Gastroesophageal sphincter (tissue), 4 donors: ENCODE measurements around the gene MACROD2. TPM values are rescaled to one million over a fixed set of nuclear protein-coding genes. Genes with fewer than 3 reads are reported as not detected.
"Not testable (repeated sequence)": the region's sequence is repeated elsewhere in the genome, so short reads cannot be mapped to it uniquely, and the experiment has no call there.

Experiments
- ATAC-seq: fragments of 150-250 bp; one replicate; pipeline ENCODE4 v1.9.1; 2016; ENCODE audit warnings: mild to moderate bottlenecking, moderate library complexity
- H3K27ac ChIP-seq, 4 donors: fragments of 200-600 bp; sonication (generic) in 3 of 4; 1 replicate in 3 of 4; 2 replicates in 1 of 4; pipeline ENCODE4 v1.5.1; 2016 to 2019
- H3K27me3 ChIP-seq: fragments of 200-600 bp; sonication (generic); one replicate; pipeline ENCODE4 v1.5.1; 2019
- H3K36me3 ChIP-seq, 2 donors: fragments of 200-600 bp; sonication (generic); one replicate each; pipeline ENCODE4 v1.5.1; 2019; ENCODE audit warnings: control low read depth in 1 of 2
- H3K4me1 ChIP-seq, 3 donors: fragments of 200-600 bp; sonication (generic); 1 replicate in 2 of 3; 2 replicates in 1 of 3; pipeline ENCODE4 v1.5.1; 2016 to 2019; ENCODE audit warnings: control low read depth in 2 of 3
- H3K4me3 ChIP-seq, 2 donors: fragments of 200-600 bp; sonication (generic); one replicate each; pipeline ENCODE4 v1.5.1; 2019; ENCODE audit warnings: mild to moderate bottlenecking in 1 of 2, moderate library complexity in 1 of 2
- H3K9me3 ChIP-seq, 3 donors: fragments of 200-600 bp; sonication (generic); one replicate each; pipeline ENCODE4 v1.5.1; 2017 to 2019; ENCODE audit warnings: control low read depth in 2 of 3
- EP300 ChIP-seq: sonication (generic); formaldehyde crosslinking; IDR thresholded peaks from one replicate; pipeline ENCODE4 v1.6.1; 2017; ENCODE audit warnings: antibody characterized with exemption, mild to moderate bottlenecking
- POLR2A ChIP-seq, 2 donors: fragments of 450-650 bp; IDR thresholded peaks; one replicate each; pipeline ENCODE4 v1.6.1; 2017; ENCODE audit warnings: antibody characterized with exemption in 2 of 2, mild to moderate bottlenecking in 2 of 2, moderate library complexity in 1 of 2
- POLR2AphosphoS5 ChIP-seq: sonication (generic); formaldehyde crosslinking; IDR thresholded peaks from one replicate; pipeline ENCODE4 v1.6.1; 2017; ENCODE audit warnings: antibody characterized with exemption
- WGBS, 2 donors: methylation state at CpG; one replicate each; pipeline ENCODE4 v1.1.5; 2018; ENCODE audit warnings: low coverage in 1 of 2; 5-methylcytosine and 5-hydroxymethylcytosine counted together
- total RNA-seq, 4 donors: library from RNA; depleted of rRNA; stranded (reverse); fragments of >200 nt; gene quantifications; one replicate each; pipeline ENCODE4 v1.1.0, GENCODE V29; 2016
- TF ChIP-seq, protein P1 (sequence below), 4 experiments: fragments of 200-600 bp in 2 of 4; fragments of 450-650 bp in 2 of 4; sonication (generic) in 1 of 4; IDR thresholded peaks; one replicate each; pipeline ENCODE4 v1.5.1; 2017 to 2019; ENCODE audit warnings: antibody characterized with exemption in 4 of 4, mild to moderate bottlenecking in 2 of 4, moderate library complexity in 2 of 4

MACROD2 gene
- total RNA-seq, 4 donors from 2014 or later = 4.0 to 12.1 (median 7.4) TPM

DNA sequence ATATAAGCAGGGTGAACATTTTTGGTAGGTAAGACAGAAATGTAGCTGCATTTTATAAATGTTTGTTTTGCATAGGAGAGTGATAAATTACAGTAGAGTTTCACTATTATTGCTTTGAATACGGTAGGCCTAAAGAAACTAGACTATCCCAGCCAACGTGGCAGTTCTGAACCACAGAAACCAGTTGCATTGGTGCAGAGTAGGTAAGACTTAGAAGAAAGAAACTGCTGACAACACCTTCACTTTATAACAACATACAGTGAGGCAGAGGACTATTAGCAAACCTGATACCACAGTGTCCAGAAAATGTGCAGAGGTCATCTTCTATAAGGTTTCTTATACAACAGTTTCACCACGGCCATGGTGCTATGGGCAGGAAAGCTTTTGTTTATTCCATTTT, 2011.8 kb downstream of the MACROD2 start:
- Histone ChIP-seq H3K27me3 (no peaks in the 10 kb centered on the region), H3K4me3 (no peak overlapping the region), H3K27ac (no peak overlapping the region), H3K9me3 (no peaks in the 10 kb centered on the region), H3K4me1 (no peaks in the 10 kb centered on the region), H3K36me3 (no peaks in the 10 kb centered on the region)
- TF ChIP-seq EP300 = no peak
- no peak for TF ChIP-seq POLR2AphosphoS5
- TF ChIP-seq, protein P1, sequence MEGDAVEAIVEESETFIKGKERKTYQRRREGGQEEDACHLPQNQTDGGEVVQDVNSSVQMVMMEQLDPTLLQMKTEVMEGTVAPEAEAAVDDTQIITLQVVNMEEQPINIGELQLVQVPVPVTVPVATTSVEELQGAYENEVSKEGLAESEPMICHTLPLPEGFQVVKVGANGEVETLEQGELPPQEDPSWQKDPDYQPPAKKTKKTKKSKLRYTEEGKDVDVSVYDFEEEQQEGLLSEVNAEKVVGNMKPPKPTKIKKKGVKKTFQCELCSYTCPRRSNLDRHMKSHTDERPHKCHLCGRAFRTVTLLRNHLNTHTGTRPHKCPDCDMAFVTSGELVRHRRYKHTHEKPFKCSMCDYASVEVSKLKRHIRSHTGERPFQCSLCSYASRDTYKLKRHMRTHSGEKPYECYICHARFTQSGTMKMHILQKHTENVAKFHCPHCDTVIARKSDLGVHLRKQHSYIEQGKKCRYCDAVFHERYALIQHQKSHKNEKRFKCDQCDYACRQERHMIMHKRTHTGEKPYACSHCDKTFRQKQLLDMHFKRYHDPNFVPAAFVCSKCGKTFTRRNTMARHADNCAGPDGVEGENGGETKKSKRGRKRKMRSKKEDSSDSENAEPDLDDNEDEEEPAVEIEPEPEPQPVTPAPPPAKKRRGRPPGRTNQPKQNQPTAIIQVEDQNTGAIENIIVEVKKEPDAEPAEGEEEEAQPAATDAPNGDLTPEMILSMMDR (IDR thresholded peaks at IDR 0.05) = no peak
- no peak for TF ChIP-seq POLR2A (IDR thresholded peaks at IDR 0.05)
- ATAC-seq = no peak
- WGBS, 2 donors = 59 to 74% methylated on average over 3 of the region's 3 CpGs

DNA sequence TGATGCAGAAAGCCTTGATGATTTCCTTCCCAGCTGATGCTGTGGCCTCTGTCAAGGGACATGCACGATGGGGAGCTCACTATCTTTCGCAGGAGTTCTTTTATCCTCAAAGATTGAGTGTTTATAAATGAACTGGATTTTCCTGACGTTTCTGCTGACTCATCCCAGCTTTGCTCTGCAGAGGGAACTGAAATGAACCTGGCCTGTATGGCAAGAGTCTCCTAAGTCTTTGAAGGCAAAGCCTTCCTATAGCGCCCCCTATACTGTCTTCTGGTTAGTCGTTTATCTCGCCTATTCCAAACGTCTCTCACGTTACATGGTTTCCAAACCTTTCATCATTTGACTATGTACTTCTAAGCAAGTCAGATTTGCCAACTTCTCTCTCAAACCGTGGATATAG, 2012.6 kb downstream of the MACROD2 start:
- no peak overlapping the region for H3K27ac ChIP-seq
- H3K36me3 ChIP-seq = no peaks in the 10 kb centered on the region
- no peaks in the 10 kb centered on the region for H3K27me3 ChIP-seq
- ATAC-seq = no peak
- no peaks in the 10 kb centered on the region for H3K9me3 ChIP-seq
- no peak overlapping the region for H3K4me3 ChIP-seq
- H3K4me1 ChIP-seq = no peaks in the 10 kb centered on the region
- WGBS, 2 donors = 69 to 71% methylated on average over 8 of the region's 9 CpGs
- TF ChIP-seq POLR2AphosphoS5 = no peak
- no peak for TF ChIP-seq EP300
- TF ChIP-seq, protein P1 (IDR thresholded peaks at IDR 0.05) = no peak
- no peak for TF ChIP-seq POLR2A (IDR thresholded peaks at IDR 0.05)

DNA sequence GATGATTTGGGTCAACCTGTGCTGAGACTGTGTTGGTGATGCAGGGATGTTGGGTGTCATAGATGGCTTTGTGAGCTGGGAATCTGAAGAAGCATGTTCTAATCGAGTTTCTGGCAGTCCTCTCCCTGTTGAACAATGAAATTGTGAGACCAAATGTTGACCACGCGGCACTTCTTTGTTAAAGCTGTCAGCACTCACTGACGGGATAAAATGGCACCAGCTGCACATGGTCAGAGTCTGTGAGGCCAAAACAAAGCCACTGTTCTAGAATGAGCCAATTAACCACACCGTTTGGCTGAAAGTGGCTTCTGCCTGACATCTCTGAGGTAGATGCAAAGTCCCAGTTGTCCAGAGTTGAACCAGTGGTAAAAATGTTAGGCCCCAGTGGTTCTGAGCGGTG, 2015.7 kb downstream of the MACROD2 start:
- ATAC-seq = no peak
- Histone ChIP-seq H3K9me3 (no peaks in the 10 kb centered on the region), H3K4me3 (no peak overlapping the region), H3K27ac (no peak overlapping the region), H3K4me1 (no peaks in the 10 kb centered on the region), H3K36me3 (no peaks in the 10 kb centered on the region), H3K27me3 (no peaks in the 10 kb centered on the region)
- no peak for TF ChIP-seq EP300
- no peak for TF ChIP-seq POLR2A (IDR thresholded peaks at IDR 0.05)
- TF ChIP-seq, protein P1 (IDR thresholded peaks at IDR 0.05) = no peak
- no peak for TF ChIP-seq POLR2AphosphoS5
- WGBS, 2 donors = 66 to 69% methylated on average over 5 of the region's 6 CpGs

DNA sequence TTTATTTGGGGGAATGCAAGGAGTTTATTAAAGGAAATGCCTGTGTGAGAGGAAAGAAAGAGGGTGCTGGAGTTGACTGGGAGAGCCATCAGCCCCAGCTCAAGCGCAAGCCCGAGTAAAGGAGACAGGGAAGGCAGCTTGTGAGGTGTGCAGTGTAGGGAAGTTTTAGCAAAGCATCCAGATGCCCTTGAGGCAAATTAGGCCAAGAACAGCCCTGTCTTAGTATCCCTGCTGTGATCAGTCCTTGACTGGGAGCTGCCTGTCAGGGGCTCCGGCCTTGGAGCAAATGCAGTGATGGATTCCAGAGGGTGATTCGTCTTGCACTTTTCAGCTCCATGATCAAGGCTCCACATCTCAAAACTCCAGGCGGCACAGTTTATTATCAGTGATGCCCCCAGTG, 2016.2 kb downstream of the MACROD2 start:
- ATAC-seq = no peak
- Histone ChIP-seq H3K27ac (no peak overlapping the region), H3K36me3 (no peaks in the 10 kb centered on the region), H3K9me3 (no peaks in the 10 kb centered on the region), H3K4me1 (no peaks in the 10 kb centered on the region), H3K4me3 (no peak overlapping the region), H3K27me3 (no peaks in the 10 kb centered on the region)
- no peak for TF ChIP-seq POLR2AphosphoS5
- TF ChIP-seq EP300 = no peak
- TF ChIP-seq, protein P1 (IDR thresholded peaks at IDR 0.05) = no peak
- 77% methylated on average over 2 of the region's 5 CpGs; no CpG with 5 or more reads in 1 of the 2 donors for WGBS, 2 donors

DNA sequence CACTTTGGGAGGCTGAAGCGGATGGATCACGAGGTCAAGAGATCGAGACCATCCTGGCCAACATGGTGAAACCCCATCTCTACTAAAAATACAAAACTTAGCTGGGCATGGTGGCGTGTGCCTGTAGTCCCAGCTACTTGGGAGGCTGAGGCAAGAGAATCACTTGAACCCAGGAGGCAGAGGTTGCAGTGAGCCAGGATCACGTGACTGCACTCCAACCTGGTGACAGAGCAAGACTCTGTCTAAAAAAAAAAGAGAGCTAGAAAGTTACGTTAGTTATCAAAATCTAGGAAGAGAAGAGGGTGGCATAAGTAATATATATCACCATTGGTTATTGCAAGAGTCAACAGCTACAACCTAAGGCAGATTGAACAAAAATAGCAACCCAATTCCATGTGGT, 2017.6 kb downstream of the MACROD2 start:
- WGBS, 2 donors = 93% methylated on average over 2 of the region's 6 CpGs; no CpG with 5 or more reads in 1 of the 2 donors
- not testable (repeated sequence) for H3K4me3 ChIP-seq, H3K36me3 ChIP-seq, ATAC-seq, H3K4me1 ChIP-seq, H3K9me3 ChIP-seq, H3K27me3 ChIP-seq, H3K27ac ChIP-seq
